GM19023 (cell line): ENCODE results near the gene FCHO2.
"Not testable (repeated sequence)": the region's sequence is repeated elsewhere in the genome, so short reads cannot be mapped to it uniquely, and the experiment has no call there.

Source experiments
- ATAC-seq: cut with Tn5 transposase; IDR thresholded peaks from one replicate; pipeline ENCODE4 v1.9.1; 2021; ENCODE audit warnings: mild to moderate bottlenecking, moderate library complexity; ENCODE audit not compliant: unreplicated experiment

The FCHO2 gene, protein sequence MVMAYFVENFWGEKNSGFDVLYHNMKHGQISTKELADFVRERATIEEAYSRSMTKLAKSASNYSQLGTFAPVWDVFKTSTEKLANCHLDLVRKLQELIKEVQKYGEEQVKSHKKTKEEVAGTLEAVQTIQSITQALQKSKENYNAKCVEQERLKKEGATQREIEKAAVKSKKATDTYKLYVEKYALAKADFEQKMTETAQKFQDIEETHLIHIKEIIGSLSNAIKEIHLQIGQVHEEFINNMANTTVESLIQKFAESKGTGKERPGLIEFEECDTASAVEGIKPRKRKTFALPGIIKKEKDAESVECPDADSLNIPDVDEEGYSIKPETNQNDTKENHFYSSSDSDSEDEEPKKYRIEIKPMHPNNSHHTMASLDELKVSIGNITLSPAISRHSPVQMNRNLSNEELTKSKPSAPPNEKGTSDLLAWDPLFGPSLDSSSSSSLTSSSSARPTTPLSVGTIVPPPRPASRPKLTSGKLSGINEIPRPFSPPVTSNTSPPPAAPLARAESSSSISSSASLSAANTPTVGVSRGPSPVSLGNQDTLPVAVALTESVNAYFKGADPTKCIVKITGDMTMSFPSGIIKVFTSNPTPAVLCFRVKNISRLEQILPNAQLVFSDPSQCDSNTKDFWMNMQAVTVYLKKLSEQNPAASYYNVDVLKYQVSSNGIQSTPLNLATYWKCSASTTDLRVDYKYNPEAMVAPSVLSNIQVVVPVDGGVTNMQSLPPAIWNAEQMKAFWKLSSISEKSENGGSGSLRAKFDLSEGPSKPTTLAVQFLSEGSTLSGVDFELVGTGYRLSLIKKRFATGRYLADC

GRCh38 chr5:72955768-72956323, at the start of gene FCHO2:
TSS of gene FCHO2 (plus strand) at chr5:72956041. CDS start at chr5:72956097, 56 bp downstream.
- ATAC-seq = peak; percentile 97

DNA sequence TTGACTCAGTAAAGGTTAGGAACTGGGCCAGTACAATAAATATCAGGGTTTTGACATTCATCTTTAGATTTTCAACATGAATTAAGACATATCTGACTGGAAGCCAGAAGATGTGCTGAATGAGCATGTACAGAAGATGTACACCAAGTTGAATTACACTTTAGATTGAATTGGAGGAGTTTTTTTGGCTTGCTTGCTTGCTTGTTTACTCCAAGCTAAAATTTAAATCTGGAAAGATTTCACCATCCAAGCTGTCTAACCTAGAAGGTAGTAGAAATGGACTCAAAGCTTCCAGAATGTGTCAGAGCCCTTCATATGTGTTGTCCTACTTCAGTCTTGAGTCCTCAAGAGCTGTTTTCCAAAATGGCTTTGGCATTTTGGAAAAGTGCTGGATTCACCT, 49.0 kb upstream of the FCHO2 start:
- ATAC-seq = no peak

GRCh38 chr5:72908664-72909063, 47.2 kb upstream of the FCHO2 start:
- ATAC-seq = no peak

GRCh38 chr5:72917371-72917776, 38.5 kb upstream of the FCHO2 start:
- no peak for ATAC-seq

GRCh38 chr5:72920690-72921502, 34.9 kb upstream of the FCHO2 start:
- no peak for ATAC-seq

- ATAC-seq = no peak
These were observed 34.0 kb upstream of the FCHO2 start for GRCh38 chr5:72921886-72922285.

- ATAC-seq = no peak
These were observed 33.4 kb upstream of the FCHO2 start for GRCh38 chr5:72922422-72922821.

DNA sequence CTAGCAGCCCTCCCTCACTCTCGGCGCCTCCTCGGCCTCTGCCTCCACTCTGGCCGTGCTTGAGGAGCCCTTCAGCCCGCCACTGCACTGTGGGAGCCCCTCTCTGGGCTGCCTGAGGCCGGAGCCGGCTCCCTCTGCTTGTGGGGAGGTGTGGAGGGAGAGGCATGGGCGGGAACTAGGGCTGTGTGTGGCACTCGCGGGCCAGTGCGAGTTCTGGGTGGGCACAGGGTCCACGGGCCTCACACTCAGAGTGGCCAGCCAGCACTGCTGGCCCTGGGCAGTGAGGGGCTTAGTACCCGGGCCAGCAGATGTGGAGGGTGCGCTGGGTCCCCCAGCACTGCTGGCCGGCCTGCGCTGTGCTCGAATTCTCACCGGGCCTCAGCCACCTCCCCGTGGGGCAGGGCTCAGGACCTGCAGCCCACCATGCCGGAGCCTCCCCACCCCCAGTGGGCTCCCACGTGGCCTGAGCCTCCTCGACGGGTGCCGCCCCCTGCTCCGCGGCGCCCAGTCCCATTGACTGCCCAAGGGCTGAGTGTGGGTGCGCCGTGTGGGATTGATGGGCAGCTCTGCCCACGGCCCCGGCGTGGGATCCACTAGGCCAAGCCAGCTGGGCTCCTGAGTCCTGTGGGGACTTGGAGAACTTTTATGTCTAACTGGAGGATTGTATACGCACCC, 30.4 kb upstream of the FCHO2 start:
- no peak for ATAC-seq

DNA sequence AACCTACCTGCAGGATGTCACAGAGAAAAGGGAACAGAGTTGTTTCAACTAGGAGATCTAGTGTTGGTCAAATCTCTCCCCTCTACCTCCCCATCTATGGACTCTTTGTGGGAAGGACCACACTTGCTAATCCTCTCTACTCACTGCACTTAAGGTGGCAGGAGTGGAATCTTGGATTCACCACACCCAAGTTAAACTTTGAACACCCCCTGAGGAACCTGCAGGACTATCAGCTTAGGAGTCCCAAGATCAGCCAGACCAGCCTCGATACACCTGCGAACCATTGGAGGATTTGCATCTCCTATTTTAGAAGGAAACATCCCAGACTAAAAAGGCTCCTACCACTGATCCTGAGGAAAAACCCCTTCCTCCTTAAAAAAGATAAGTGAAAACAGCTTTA, 23.2 kb upstream of the FCHO2 start:
- not testable (repeated sequence) for ATAC-seq

GRCh38 chr5:72934953-72935725, 20.7 kb upstream of the FCHO2 start:
- not testable (repeated sequence) for ATAC-seq

GRCh38 chr5:72936893-72937292, 18.9 kb upstream of the FCHO2 start:
- ATAC-seq = no peak

GRCh38 chr5:72937517-72938061, 18.3 kb upstream of the FCHO2 start:
- ATAC-seq = no peak

- no peak for ATAC-seq
These were observed 17.6 kb upstream of the FCHO2 start for GRCh38 chr5:72938206-72938605.

- ATAC-seq = no peak
These were observed 15.8 kb upstream of the FCHO2 start for GRCh38 chr5:72940082-72940481.

DNA sequence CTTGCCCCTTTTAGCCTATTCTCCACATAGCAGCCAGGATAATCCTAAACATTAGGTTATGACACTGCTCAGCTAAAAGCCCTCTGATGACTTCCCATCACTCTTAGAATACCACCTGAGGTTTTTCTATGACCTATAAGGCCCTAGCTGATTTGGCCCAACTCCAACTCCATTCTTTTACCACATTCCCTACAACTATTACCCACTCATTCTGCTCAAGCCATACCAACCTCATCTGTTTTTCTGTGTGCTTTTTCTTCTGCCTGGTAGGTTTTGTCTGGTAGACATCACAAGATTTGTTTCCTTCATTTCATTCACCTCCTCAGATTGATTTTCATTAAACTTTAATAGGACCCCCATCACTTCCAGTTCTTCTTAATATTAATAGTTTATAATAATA, 12.5 kb upstream of the FCHO2 start:
- no peak for ATAC-seq

DNA sequence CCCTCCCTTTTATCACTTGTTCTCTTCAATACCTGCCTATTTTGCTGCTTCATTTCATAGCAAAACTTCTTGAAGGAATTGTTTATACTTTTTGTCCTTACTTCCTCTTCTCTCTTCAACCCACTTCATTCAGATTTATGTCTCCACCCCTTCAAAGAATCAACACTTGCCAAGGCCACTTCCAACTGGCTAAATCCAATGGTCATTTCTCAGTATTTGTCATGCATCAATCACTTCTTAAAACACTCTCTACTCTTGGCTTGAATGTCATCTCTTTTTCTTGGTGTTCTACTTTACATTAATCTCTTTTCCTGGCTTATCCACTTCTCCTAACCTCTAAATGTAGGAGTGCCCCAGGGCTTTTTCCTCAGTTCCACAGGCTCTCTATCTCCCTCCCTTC, 8.3 kb upstream of the FCHO2 start:
- no peak for ATAC-seq

DNA sequence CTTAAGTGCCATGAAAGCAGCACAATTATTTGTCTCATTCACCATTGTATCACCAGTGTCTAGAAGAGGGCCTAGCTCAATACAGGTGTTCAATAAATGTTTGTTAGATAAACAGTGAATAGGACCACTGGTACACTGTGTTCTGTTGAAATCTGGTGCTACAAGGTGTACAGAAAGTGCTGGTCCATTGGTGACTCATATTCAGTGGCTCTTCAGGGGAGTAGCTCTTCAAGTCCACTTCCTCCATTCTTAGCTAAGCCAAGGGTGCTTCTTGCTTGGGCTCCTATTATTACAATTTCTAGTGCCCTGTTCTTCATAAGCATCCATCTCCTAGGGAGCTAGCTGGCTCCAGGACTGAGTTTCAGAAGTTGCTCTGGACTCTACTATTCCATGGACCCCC, 6.4 kb upstream of the FCHO2 start:
- ATAC-seq = no peak

DNA sequence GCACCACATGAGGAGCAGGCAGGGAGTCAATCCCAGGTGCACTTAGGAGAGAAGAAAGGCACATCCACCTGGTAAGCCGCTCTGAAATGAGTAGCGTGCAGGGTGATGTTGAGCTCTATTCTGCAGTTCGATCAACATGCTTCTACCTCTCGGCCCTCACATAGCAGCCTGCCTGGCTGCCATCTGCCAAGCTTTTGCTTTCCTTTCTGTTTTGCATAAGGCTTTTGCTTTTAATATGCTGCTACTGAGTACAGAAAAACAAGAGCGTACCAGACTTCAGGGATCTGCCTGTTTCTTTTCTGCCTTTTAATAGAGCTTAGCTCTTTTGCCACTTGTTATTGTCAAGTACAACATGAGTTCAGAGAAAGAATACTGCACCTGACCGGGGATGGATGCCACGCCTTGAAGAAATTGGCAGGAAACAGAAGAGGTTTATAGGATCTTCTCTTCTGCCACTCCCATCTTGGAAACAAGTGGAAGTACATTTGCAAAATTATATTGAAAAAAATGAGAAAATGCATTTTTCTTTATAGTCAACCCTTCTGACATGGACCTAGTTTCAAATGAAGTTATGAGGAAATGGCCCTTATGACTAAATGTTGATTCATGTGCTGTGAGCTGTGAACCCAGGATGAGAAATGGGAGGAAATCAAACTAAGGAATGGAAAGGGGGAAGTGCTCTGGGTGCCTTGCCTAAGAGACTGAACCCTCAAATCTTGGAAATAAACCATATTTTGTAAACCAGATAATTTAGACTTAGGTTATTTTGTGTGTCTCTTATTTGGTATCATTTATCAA, 4.0 kb upstream of the FCHO2 start:
- ATAC-seq = no peak

DNA sequence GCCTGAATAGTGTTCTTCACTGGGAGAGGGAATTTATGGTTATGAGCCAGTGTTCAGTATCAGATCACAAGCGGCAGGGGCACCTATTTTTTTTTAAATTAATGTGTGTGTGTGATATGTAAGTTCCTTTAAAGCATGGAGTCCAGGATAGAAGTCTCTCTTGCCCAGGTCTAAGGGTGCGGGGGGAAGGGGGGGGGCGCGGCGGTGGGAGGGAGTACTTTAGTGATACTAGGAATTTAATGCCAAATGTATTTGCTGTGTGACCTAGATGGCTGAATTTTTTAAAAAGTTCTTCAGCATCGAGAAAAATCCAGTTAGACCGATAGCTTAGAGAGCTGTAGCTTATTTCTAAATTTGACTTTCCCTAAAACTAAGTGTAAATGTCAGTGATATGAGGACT, 1.5 kb upstream of the FCHO2 start:
- ATAC-seq = no peak
